Measurements from ENCODE around the gene SMIM17.

SMIM17 gene

GRCh38 chr19:56689198-56689597 lies 46.2 kb downstream of the SMIM17 start:
- H3K4me1 ChIP-seq (ENCODE audit: control insufficient read depth in 1 of 2, insufficient read depth in 2 of 2, low read length in 2 of 2), result no peaks in the 10 kb centered on the region

GRCh38 chr19:56690670-56691069 lies 47.7 kb downstream of the SMIM17 start:
- Histone ChIP-seq H4K8ac (ENCODE audit: low read depth, low read length) (no peak overlapping the region), H2AFZ (ENCODE audit: insufficient read depth, low read length, poor library complexity) (no peak overlapping the region), H2AK5ac (ENCODE audit: low read length) (no peak overlapping the region), H3K36me3 (ENCODE audit: control insufficient read depth in 1 of 2, insufficient read depth in 2 of 2, low read length in 2 of 2) (no peaks in the 10 kb centered on the region), H3K79me2 (ENCODE audit: control insufficient read depth, insufficient read depth, low read length, poor library complexity) (no peaks in the 10 kb centered on the region), H3K9ac (ENCODE audit: low read length) (no peak overlapping the region), H2BK12ac (ENCODE audit: low read length) (no peak overlapping the region), H3K27me3 (ENCODE audit: insufficient read depth, low read length) (no peaks in the 10 kb centered on the region), H3K14ac (ENCODE audit: low read length) (no peak overlapping the region), H3K79me1 (ENCODE audit: low read length) (no peaks in the 10 kb centered on the region), H3K9me3 (ENCODE audit: insufficient read depth, low read depth, low read length) (peaks cover 16% of the 10 kb centered on the region), H3K4me1 (ENCODE audit: control insufficient read depth in 1 of 2, insufficient read depth in 2 of 2, low read length in 2 of 2) (no peaks in the 10 kb centered on the region), H3K4ac (ENCODE audit: low read depth, low read length) (no peak overlapping the region), H4K91ac (ENCODE audit: low read depth, low read length) (no peak overlapping the region), H3K18ac (ENCODE audit: low read length) (no peak overlapping the region), H2BK5ac (ENCODE audit: low read depth, low read length, poor library complexity) (no peak overlapping the region), H3K23ac (ENCODE audit: low read length) (no peak overlapping the region), H2BK120ac (ENCODE audit: insufficient read depth, low read length, poor library complexity) (no peak overlapping the region), H4K12ac (ENCODE audit: low read depth, low read length) (no peak overlapping the region), H3K4me3 (ENCODE audit: low read depth, low read length) (no peak overlapping the region), H3K4me2 (ENCODE audit: low read length) (no peak overlapping the region), H3K27ac (ENCODE audit: low read depth, low read length) (no peak overlapping the region)
- no CpG with 5 or more reads among the region's 10 CpGs for WGBS (ENCODE audit: extremely low coverage, insufficient coverage, insufficient read length)
- DNase-seq, result no peak

More at GRCh38 chr19:56689198-56689597, 46.2 kb downstream of the SMIM17 start:
- Histone ChIP-seq H3K23ac (ENCODE audit: low read length) (no peak overlapping the region), H3K27ac (ENCODE audit: low read depth, low read length) (no peak overlapping the region), H3K79me1 (ENCODE audit: low read length) (no peaks in the 10 kb centered on the region), H3K79me2 (ENCODE audit: control insufficient read depth, insufficient read depth, low read length, poor library complexity) (no peaks in the 10 kb centered on the region), H3K14ac (ENCODE audit: low read length) (no peak overlapping the region), H3K9me3 (ENCODE audit: insufficient read depth, low read depth, low read length) (peaks cover 13% of the 10 kb centered on the region), H3K36me3 (ENCODE audit: control insufficient read depth in 1 of 2, insufficient read depth in 2 of 2, low read length in 2 of 2) (no peaks in the 10 kb centered on the region), H3K4me2 (ENCODE audit: low read length) (no peak overlapping the region), H2BK120ac (ENCODE audit: insufficient read depth, low read length, poor library complexity) (no peak overlapping the region), H3K4ac (ENCODE audit: low read depth, low read length) (no peak overlapping the region), H3K18ac (ENCODE audit: low read length) (no peak overlapping the region), H2BK12ac (ENCODE audit: low read length) (no peak overlapping the region), H2AK5ac (ENCODE audit: low read length) (no peak overlapping the region), H4K91ac (ENCODE audit: low read depth, low read length) (no peak overlapping the region), H2AFZ (ENCODE audit: insufficient read depth, low read length, poor library complexity) (no peak overlapping the region), H3K4me3 (ENCODE audit: low read depth, low read length) (no peak overlapping the region), H3K27me3 (ENCODE audit: insufficient read depth, low read length) (no peaks in the 10 kb centered on the region), H3K9ac (ENCODE audit: low read length) (no peak overlapping the region), H4K8ac (ENCODE audit: low read depth, low read length) (no peak overlapping the region), H4K12ac (ENCODE audit: low read depth, low read length) (no peak overlapping the region), H2BK5ac (ENCODE audit: low read depth, low read length, poor library complexity) (no peak overlapping the region)
- DNase-seq, result peak in 1 of 2 donors; percentile 28
- WGBS (ENCODE audit: extremely low coverage, insufficient coverage, insufficient read length), result no CpG with 5 or more reads among the region's 10 CpGs

GRCh38 chr19:56692206-56692895 lies 49.4 kb downstream of the SMIM17 start:
- Histone ChIP-seq H2BK5ac (ENCODE audit: low read depth, low read length, poor library complexity) (no peak overlapping the region), H3K27ac (ENCODE audit: low read depth, low read length) (no peak overlapping the region), H2AFZ (ENCODE audit: insufficient read depth, low read length, poor library complexity) (no peak overlapping the region), H3K4me3 (ENCODE audit: low read depth, low read length) (no peak overlapping the region), H3K14ac (ENCODE audit: low read length) (no peak overlapping the region), H3K4ac (ENCODE audit: low read depth, low read length) (no peak overlapping the region), H4K12ac (ENCODE audit: low read depth, low read length) (no peak overlapping the region), H3K27me3 (ENCODE audit: insufficient read depth, low read length) (no peaks in the 10 kb centered on the region), H3K36me3 (ENCODE audit: control insufficient read depth in 1 of 2, insufficient read depth in 2 of 2, low read length in 2 of 2) (no peaks in the 10 kb centered on the region), H3K4me2 (ENCODE audit: low read length) (no peak overlapping the region), H3K9ac (ENCODE audit: low read length) (no peak overlapping the region), H3K23ac (ENCODE audit: low read length) (no peak overlapping the region), H3K9me3 (ENCODE audit: insufficient read depth, low read depth, low read length) (peaks cover 11% of the 10 kb centered on the region), H2AK5ac (ENCODE audit: low read length) (no peak overlapping the region), H2BK12ac (ENCODE audit: low read length) (no peak overlapping the region), H4K91ac (ENCODE audit: low read depth, low read length) (no peak overlapping the region), H4K8ac (ENCODE audit: low read depth, low read length) (no peak overlapping the region), H3K18ac (ENCODE audit: low read length) (no peak overlapping the region), H3K79me2 (ENCODE audit: control insufficient read depth, insufficient read depth, low read length, poor library complexity) (no peaks in the 10 kb centered on the region), H3K79me1 (ENCODE audit: low read length) (no peaks in the 10 kb centered on the region), H2BK120ac (ENCODE audit: insufficient read depth, low read length, poor library complexity) (no peak overlapping the region), H3K4me1 (ENCODE audit: control insufficient read depth in 1 of 2, insufficient read depth in 2 of 2, low read length in 2 of 2) (no peaks in the 10 kb centered on the region)
- no CpG with 5 or more reads among the region's 8 CpGs for WGBS (ENCODE audit: extremely low coverage, insufficient coverage, insufficient read length)
- DNase-seq, result peak in 1 of 2 donors; percentile 36

GRCh38 chr19:56699552-56699951 lies 56.6 kb downstream of the SMIM17 start:
- H3K9me3 ChIP-seq (ENCODE audit: insufficient read depth, low read depth, low read length), result peaks cover 3% of the 10 kb centered on the region
- no peak overlapping the region for H2AFZ ChIP-seq (ENCODE audit: insufficient read depth, low read length, poor library complexity)
- H3K27ac ChIP-seq (ENCODE audit: low read depth, low read length), result no peak overlapping the region
- no peak overlapping the region for H3K4ac ChIP-seq (ENCODE audit: low read depth, low read length)
- no peak overlapping the region for H3K23ac ChIP-seq (ENCODE audit: low read length)
- no peaks in the 10 kb centered on the region for H3K79me2 ChIP-seq (ENCODE audit: control insufficient read depth, insufficient read depth, low read length, poor library complexity)
- no peak overlapping the region for H2BK5ac ChIP-seq (ENCODE audit: low read depth, low read length, poor library complexity)
- no peak overlapping the region for H4K91ac ChIP-seq (ENCODE audit: low read depth, low read length)
- no peak overlapping the region for H4K8ac ChIP-seq (ENCODE audit: low read depth, low read length)
- no peak overlapping the region for H3K9ac ChIP-seq (ENCODE audit: low read length)
- no peak overlapping the region for H2BK120ac ChIP-seq (ENCODE audit: insufficient read depth, low read length, poor library complexity)
- WGBS (ENCODE audit: extremely low coverage, insufficient coverage, insufficient read length), result no CpG with 5 or more reads among the region's 3 CpGs
- no peaks in the 10 kb centered on the region for H3K36me3 ChIP-seq (ENCODE audit: control insufficient read depth in 1 of 2, insufficient read depth in 2 of 2, low read length in 2 of 2)
- H4K12ac ChIP-seq (ENCODE audit: low read depth, low read length), result no peak overlapping the region
- H3K4me2 ChIP-seq (ENCODE audit: low read length), result no peak overlapping the region
- no peak overlapping the region for H3K4me3 ChIP-seq (ENCODE audit: low read depth, low read length)
- H3K27me3 ChIP-seq (ENCODE audit: insufficient read depth, low read length), result no peaks in the 10 kb centered on the region
- no peak for DNase-seq
- no peak overlapping the region for H2AK5ac ChIP-seq (ENCODE audit: low read length)
- H3K14ac ChIP-seq (ENCODE audit: low read length), result no peak overlapping the region
- no peak overlapping the region for H2BK12ac ChIP-seq (ENCODE audit: low read length)
- no peak overlapping the region for H3K18ac ChIP-seq (ENCODE audit: low read length)
- H3K4me1 ChIP-seq (ENCODE audit: control insufficient read depth in 1 of 2, insufficient read depth in 2 of 2, low read length in 2 of 2), result no peaks in the 10 kb centered on the region
- no peaks in the 10 kb centered on the region for H3K79me1 ChIP-seq (ENCODE audit: low read length)
